ENCODE results near the gene GNG11.
"Not testable (repeated sequence)": the region's sequence is repeated elsewhere in the genome, so short reads cannot be mapped to it uniquely, and the experiment has no call there.

DNA sequence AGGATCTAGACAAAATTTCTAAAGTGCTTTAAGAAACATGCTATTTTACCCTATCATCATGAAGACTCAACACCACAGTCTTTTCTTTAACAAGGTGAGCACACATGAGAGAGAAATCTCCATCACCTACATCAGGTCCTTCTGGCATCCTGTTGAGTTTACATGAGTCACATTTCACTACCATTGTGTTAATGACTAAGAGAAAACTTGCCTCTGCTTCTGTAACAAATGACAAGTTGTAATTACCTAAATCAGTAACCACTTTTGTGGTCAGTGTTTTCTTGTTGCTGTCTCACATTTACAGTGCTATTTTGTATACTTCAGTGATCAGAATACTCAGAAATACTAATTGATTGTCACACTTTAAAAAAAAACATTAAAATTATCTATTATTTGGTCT lies 5.6 kb upstream of the GNG11 start:
- not testable (repeated sequence) for TF ChIP-seq ZNF292 (CRISPR knock-in tag; IDR thresholded peaks at IDR 0.05; ENCODE audit: borderline replicate concordance, low read depth); HCFC1 (IDR thresholded peaks at IDR 0.05; ENCODE audit: low read depth, low read length); KMT2A (CRISPR knock-in tag; IDR thresholded peaks at IDR 0.05); RBM22 (optimal IDR thresholded peaks at IDR 0.05; ENCODE audit: low read length); SP1 (IDR thresholded peaks at IDR 0.05); SP1 (CRISPR knock-in tag; IDR thresholded peaks at IDR 0.05)
- TF ChIP-seq, protein P1, sequence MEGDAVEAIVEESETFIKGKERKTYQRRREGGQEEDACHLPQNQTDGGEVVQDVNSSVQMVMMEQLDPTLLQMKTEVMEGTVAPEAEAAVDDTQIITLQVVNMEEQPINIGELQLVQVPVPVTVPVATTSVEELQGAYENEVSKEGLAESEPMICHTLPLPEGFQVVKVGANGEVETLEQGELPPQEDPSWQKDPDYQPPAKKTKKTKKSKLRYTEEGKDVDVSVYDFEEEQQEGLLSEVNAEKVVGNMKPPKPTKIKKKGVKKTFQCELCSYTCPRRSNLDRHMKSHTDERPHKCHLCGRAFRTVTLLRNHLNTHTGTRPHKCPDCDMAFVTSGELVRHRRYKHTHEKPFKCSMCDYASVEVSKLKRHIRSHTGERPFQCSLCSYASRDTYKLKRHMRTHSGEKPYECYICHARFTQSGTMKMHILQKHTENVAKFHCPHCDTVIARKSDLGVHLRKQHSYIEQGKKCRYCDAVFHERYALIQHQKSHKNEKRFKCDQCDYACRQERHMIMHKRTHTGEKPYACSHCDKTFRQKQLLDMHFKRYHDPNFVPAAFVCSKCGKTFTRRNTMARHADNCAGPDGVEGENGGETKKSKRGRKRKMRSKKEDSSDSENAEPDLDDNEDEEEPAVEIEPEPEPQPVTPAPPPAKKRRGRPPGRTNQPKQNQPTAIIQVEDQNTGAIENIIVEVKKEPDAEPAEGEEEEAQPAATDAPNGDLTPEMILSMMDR (CRISPR knock-in tag; IDR thresholded peaks at IDR 0.05) = not testable (repeated sequence)
